GM19463 (cell line): ENCODE measurements around the gene ARHGAP33.

Source experiments
- ATAC-seq: cut with Tn5 transposase; IDR thresholded peaks from one replicate; pipeline ENCODE4 v1.9.1; 2021; ENCODE audit warnings: mild to moderate bottlenecking, moderate library complexity; ENCODE audit not compliant: unreplicated experiment

The ARHGAP33 gene

DNA sequence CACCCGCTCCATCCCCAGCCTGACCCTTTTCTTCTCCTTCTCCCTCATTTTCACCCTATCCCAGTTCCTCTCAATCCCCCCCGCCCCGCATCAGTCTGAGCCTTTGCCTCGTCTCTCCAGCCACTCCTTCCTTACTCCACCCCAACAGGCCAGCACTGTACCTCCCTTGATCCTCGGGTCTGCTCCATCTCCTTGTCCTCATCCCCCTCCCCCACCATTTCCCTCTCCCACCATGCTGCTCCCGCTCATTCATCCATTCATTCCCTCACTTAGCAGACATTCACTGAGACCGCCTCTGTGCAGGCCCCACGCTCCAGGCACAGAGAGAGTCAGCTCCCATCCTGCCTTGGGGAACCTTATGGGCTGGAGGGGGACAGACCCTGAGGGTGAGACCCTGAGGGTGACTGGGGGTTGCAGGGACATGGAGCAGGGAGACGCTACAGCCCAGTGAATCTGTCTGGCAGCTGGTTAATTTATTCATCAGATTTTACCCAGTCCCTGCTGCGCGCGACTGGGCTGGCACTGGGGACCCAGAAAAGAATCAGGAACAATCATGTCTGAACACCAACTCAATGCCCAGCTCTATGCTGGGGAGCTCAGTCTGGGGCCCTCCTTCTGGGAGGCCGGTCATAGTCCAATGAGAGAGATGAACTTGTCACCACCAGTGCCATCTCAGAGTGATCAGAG, 881 bp downstream of the ARHGAP33 start:
- ATAC-seq, result no peak

DNA sequence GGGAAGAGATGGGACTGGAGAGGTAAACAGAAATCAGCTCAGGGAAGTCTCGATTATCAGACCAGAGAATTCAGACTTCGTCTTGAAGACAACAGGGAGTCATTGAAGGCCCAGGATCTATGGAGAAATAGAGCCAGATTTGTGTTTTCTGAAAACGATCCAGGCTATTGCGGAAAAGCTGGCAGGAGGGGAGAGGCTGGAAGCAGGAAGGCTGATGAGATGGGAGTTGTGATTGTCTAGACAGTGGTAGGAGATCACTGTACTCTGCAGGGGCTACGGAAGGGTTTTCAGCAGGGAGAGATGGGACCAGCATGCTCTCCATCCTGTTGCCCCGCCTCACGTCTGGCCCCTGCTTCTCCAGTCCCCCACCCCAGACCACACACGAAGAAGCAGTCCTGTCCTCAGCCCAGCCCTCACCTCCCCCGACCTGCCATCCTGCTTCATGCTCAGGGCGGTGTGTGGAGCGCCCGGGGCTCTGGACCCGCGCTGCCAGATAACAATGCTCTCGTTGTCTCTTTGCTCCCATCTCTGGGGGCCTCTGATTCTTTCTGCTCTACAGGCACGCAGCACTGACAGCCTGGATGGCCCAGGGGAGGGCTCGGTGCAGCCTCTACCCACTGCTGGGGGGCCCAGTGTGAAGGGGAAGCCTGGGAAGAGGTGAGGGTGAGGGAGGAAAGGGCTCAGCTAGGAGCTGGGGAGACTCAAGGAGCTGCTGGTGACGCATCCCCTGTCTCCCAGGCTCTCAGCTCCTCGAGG, 1.9 kb downstream of the ARHGAP33 start:
- no peak for ATAC-seq

DNA sequence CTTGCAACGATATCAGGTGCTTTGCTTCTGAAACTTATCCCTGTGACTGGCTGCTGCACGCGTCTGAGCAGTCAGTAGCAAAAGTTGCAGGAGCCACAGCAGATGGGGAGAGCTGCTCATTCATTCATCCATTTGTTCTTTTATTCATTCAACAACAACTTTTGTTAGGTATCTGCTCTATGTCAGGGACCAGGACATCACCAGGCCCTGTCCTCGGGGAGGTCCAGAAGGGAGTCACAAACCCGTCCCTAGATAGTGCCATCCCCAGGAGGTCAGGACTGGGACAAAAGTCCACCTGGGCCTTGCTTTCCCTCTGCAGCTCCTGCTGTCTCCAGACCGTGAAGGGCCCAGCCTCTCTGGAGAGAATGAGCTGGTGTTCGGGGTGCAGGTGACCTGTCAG, 2.6 kb downstream of the ARHGAP33 start:
- no peak for ATAC-seq

DNA sequence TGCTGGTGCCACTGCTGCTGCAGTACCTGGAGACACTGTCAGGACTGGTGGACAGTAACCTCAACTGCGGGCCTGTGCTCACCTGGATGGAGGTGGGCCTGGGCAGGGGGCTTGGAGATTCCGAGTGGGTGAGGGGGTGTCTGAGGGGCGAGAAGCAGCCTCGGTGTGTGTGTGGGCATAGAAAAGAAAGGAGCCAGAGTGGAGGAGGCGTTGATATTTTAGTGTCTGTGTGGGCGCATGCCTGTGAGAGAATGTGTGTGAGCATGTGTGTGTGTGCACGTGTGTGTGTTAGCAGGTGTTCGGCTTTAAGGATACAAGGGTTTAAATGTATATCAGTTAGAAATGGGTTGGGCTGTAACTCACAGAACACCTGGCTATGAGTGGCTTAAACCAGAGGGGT, 3.7 kb downstream of the ARHGAP33 start:
- ATAC-seq, result no peak

DNA sequence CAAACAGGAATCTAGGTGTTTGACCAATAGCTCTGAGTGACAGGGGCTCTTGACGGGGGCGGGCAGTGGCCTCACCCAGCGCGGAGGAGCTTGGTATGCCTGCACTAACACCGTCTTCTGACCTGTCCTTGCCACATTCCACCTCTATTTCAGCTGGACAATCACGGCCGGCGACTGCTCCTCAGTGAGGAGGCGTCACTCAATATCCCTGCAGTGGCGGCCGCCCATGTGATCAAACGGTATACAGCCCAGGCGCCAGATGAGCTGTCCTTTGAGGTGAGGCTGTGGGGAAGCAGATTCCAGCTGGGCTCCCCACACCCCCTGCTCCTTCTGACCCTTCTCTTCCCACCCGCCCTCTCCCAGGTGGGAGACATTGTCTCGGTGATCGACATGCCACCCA, 4.7 kb downstream of the ARHGAP33 start:
- no peak for ATAC-seq

DNA sequence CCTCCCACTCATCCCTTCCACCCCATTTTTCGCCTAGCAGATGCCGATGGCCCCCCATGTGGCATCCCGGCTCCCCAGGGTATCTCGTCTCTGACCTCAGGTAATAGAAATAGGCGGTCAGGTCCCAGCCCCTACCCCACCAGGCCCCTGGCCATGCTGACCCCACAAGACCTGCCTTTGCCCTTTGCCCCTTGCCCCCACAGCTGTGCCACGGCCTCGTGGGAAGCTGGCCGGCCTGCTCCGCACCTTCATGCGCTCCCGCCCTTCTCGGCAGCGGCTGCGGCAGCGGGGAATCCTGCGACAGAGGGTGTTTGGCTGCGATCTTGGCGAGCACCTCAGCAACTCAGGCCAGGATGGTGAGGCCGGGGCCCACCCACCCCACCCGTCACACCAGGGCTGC, 5.4 kb downstream of the ARHGAP33 start:
- ATAC-seq, result no peak

DNA sequence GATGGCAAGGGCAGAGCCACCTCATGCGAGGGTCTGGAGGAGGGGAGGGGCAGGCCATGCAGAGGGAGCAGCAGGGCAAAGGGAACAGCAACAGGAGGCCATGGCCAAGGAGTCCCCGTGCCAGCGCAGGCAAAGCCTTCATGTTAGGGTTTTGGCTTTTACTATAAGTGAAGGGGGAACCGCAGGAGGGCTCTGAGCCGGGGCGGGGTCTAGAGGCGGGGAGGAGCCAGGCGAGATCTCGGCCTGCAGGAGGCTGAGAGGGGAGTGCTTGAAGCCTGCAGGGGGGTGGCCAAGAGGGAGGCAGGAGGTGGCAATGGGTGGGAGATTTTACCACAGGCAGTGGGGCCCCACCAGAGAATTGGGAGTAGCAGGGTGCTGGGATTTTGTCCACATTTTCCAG, 6.3 kb downstream of the ARHGAP33 start:
- ATAC-seq, result no peak

DNA sequence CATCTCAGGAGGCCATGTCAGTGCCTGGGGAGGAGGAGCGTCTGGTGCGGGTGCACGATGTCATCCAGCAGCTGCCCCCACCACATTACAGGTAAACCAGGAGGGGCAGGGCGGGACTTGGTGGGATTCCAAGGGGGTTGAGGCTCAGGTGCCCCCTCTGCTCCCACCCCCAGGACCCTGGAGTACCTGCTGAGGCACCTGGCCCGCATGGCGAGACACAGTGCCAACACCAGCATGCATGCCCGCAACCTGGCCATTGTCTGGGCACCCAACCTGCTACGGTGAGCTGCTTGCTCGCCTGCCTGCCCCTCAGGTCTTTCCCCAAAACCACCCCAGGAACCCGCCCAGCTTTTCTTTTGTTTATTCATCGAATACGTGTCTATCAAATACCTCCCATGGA, 7.2 kb downstream of the ARHGAP33 start:
- ATAC-seq, result no peak

DNA sequence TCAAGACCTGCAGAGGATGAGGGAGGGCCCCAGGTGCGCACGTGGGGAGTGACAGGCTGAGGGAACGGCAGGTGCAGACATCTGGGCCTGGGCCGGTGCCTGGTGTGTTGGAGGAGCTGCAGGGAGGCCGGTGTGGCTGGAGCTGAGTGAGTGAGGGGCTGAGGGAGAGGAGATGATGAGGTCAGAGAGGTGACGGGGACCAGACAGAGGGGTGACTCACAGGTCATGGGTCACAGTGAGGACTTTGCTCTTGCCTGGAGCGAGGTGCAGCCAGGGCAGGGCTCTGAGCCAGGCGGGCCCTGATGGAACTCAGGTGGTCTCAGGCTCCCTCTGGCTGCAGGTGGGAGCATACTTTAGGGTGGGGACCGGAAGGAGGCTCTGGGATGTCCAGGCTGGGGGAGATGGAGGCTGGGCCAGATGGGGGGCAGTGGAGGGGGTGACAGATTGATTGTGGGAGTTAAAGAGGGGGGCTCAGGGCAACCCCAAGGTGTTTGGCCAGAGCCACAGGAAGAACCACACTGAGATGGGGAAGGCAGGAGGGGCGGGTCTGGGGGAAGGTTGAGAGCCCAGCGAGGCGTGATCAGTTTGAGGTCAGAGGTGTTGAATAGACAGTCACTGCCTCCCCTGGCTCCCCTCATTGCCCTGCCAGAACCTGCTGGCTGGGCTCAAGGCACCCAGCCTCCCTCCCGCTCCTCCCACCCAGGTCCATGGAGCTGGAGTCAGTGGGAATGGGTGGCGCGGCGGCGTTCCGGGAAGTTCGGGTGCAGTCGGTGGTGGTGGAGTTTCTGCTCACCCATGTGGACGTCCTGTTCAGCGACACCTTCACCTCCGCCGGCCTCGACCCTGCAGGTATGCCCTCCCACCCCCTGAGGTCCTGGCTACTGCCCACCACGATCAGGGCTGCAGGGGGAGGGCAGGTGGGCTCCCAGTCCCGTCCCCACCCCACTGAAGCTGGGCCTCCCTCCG, 8.4 kb downstream of the ARHGAP33 start:
- ATAC-seq, result no peak

DNA sequence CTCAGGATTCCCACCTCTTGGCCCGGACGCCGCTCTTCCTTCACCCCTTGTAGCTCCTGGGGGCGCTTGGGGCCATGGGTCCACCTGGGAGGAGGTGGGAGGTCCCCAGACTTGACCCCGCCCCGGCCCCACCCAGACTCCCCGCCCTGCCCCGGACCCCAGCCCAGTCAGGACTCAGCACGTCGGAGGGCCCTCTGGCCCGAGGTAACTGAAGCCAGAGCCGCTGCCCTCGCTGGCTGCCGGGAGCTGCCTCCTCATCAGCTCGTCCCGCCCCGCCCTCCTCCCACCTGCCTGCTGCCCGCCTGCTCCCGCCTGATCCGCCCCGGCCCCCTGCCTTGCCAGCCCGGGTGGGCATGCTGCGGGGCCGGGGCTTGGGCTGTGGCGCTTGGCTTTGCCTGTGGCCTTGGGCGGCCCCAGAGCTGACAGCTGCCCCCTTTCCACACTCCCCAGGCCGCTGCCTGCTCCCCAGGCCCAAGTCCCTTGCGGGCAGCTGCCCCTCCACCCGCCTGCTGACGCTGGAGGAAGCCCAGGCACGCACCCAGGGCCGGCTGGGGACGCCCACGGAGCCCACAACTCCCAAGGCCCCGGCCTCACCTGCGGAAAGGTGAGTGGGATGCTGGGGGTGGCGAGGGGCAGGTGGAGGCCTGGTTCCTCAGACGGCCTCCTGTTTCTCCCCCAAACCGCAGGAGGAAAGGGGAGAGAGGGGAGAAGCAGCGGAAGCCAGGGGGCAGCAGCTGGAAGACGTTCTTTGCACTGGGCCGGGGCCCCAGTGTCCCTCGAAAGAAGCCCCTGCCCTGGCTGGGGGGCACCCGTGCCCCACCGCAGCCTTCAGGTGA, 9.4 kb downstream of the ARHGAP33 start:
- ATAC-seq, result no peak

DNA sequence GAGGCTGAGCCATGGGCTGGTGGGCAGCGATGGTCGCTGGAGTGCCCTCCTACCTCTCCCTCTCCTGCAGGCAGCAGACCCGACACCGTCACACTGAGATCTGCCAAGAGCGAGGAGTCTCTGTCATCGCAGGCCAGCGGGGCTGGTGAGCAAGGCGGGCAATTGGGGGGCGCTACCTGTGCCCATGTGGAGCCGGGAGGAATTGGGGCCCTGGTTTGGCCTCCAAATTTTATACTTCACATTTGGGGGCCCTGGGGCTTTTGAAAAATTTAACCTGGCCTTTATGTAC, 9.9 kb downstream of the ARHGAP33 start:
- no peak for ATAC-seq

DNA sequence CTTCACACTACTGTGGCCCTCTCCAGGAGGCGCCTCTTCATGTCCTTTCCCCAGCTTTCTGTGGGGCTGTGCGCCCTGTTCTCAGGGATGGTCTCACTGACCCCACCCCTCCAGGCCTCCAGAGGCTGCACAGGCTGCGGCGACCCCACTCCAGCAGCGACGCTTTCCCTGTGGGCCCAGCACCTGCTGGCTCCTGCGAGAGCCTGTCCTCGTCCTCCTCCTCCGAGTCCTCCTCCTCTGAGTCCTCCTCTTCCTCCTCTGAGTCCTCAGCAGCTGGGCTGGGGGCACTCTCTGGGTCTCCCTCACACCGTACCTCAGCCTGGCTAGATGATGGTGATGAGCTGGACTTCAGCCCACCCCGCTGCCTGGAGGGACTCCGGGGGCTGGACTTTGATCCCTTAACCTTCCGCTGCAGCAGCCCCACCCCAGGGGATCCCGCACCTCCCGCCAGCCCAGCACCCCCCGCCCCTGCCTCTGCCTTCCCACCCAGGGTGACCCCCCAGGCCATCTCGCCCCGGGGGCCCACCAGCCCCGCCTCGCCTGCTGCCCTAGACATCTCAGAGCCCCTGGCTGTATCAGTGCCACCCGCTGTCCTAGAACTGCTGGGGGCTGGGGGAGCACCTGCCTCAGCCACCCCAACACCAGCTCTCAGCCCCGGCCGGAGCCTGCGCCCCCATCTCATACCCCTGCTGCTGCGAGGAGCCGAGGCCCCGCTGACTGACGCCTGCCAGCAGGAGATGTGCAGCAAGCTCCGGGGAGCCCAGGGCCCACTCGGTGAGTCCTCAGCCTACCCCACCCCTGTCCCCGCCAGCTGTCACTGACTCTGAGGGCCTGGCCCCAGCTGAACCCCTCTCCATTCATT, 11.2 kb downstream of the ARHGAP33 start:
- no peak for ATAC-seq

DNA sequence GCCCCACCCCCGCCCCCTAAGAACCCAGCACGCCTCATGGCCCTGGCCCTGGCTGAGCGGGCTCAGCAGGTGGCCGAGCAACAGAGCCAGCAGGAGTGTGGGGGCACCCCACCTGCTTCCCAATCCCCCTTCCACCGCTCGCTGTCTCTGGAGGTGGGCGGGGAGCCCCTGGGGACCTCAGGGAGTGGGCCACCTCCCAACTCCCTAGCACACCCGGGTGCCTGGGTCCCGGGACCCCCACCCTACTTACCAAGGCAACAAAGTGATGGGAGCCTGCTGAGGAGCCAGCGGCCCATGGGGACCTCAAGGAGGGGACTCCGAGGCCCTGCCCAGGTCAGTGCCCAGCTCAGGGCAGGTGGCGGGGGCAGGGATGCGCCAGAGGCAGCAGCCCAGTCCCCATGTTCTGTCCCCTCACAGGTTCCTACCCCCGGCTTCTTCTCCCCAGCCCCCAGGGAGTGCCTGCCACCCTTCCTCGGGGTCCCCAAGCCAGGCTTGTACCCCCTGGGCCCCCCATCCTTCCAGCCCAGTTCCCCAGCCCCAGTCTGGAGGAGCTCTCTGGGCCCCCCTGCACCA, 11.9 kb downstream of the ARHGAP33 start:
- ATAC-seq, result no peak

DNA sequence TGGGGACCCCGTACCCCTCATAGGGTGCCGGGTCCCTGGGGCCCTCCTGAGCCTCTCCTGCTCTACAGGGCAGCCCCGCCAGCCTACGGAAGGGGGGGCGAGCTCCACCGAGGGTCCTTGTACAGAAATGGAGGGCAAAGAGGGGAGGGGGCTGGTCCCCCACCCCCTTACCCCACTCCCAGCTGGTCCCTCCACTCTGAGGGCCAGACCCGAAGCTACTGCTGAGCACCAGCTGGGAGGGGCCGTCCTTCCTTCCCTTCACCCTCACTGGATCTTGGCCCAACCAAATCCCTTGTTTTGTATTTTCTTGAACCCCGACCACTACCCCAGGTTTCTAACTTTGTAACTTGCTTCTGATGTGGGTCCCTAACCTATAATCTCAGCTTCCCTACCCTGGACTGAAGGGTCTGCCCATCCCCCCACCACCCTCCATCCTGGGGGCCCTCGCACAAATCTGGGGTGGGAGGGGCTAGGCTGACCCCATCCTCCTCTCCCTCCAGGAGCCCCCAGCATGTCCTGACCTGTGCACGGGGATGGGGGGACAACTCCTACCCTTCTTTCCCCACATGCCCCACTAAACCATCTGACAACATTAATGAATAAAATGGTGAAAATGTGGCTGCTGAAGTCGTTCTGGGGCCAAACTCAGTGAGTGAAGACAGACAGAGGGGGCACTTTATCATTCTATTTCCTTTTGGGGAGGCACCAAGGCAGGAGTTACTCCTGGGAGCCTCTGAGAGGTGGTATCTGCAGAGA, 13.0 kb downstream of the ARHGAP33 start:
- no peak for ATAC-seq

DNA sequence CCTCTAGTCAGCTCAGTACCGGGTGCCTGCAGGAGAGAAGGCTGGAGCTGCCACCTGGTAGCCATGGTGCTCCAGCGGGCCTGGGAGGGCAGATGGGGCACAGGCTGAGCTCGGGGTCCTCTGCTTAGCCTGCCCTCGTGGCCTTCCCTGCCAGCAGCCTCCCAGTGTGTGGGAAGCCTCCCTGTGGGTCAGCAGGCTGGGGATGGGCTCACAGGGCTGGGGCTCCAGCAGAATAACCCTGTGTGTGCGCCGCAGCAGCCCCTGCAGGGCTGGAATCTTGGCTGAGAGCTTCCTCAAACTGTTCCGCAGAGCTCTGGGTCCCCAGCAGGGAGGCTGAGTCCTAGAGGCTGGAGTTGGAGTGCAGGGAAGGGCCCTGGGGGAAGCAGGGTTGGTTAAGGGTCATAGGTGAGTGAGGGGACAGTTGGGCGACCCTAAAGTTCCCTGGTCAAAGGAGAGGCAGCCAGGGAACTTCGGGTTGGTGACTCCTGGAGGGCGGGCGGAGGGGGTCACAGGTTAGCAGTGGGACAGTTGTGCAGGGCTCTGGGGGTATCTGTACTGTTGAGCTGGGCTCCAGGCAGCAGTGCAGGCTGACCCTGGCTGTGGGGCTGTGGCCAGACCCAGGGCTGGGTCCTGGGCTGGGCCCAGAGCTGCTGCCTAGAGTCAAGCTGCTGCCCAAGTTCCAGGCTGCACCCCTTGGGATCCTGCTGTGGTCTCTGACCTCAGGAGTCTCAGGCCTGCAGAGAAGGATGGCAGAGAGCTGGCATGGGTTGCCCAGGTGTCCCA, 14.0 kb downstream of the ARHGAP33 start:
- ATAC-seq, result no peak

DNA sequence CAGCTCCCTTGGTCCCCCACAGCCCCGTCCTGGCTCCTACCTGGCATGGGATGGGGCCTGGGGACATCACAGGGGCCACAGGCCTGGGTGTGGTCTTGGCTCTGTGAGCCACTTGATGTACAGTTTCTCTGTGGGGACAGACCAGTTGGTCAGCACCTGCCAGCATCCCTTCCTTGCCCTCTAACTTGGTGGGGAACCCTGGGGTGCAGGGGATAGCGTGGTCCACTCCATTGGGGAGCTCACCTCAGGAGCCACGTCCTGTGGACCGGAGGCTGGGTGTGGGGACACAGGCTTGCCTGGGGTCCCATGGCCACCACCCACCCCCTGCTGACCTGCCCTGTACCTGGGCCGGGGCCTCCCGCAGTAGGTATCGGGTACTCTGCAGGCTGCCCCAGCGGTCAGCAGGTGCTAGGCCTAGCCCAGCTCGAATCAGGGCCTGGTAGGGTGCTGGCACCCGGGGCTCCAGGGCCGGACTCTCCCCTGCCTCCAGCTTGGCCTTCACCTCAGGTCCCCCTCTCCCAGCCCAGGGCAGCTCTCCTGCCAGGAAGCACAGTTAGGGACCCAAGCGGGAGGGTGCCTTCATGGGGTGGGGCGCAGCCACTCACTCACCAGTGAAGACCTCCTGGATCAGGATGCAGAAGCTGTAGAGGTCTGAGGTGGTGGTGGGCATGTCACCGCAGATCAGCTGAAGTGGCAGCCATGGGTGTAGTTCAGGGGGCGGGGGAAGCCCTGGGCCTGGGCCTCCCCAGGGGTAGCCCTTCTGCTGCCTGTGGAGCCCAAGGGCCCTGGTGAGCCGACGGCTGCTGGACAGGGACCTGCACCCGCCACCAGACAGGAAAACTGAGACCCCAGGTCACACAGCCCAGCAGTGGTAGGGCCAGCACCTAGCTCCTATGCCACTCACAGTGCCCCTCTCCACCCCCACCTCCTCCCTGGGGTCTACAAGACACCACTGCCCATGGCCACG, 14.9 kb downstream of the ARHGAP33 start:
- no peak for ATAC-seq
